DMS79 (cell line): ENCODE measurements around the gene DIP2C.

Experiments used
- DNase-seq: peaks from one replicate; lab custom pipeline; 2025; lab: John Stamatoyannopoulos, UW

Gene DIP2C

GRCh38 chr10:235915-236314 is 453.6 kb downstream of the DIP2C start:
- DNase-seq: no peak

- DNase-seq: no peak
These were observed 454.6 kb downstream of the DIP2C start for GRCh38 chr10:234708-235406.

GRCh38 chr10:232878-233277 is 456.6 kb downstream of the DIP2C start:
- no peak for DNase-seq

- no peak for DNase-seq
These were observed 457.4 kb downstream of the DIP2C start for GRCh38 chr10:232061-232460.

- DNase-seq: no peak
These were observed 458.7 kb downstream of the DIP2C start for GRCh38 chr10:230758-231157.

- no peak for DNase-seq
These were observed 461.1 kb downstream of the DIP2C start for GRCh38 chr10:228366-228765.

- DNase-seq: no peak
These were observed 462.5 kb downstream of the DIP2C start for GRCh38 chr10:227014-227413.

GRCh38 chr10:226018-226417 is 463.4 kb downstream of the DIP2C start:
- no peak for DNase-seq

GRCh38 chr10:224571-224970 is 464.9 kb downstream of the DIP2C start:
- DNase-seq: no peak
